Neural progenitor cell (in vitro differentiated cells): Measurements from ENCODE around the gene TUBAL3.

Experiments
- EZH2 ChIP-seq: fragments of 200-600 bp; sonication (generic); IDR thresholded peaks from 2 replicates; pipeline ENCODE4 v1.6.1; 2017; ENCODE audit warnings: antibody characterized with exemption, mild to moderate bottlenecking, moderate library complexity
- TF ChIP-seq, protein P1 (sequence below): fragments of 200-600 bp; sonication (generic); IDR thresholded peaks from 2 replicates; pipeline ENCODE4 v1.5.1; 2017; ENCODE audit warnings: antibody characterized with exemption, mild to moderate bottlenecking

DNA sequence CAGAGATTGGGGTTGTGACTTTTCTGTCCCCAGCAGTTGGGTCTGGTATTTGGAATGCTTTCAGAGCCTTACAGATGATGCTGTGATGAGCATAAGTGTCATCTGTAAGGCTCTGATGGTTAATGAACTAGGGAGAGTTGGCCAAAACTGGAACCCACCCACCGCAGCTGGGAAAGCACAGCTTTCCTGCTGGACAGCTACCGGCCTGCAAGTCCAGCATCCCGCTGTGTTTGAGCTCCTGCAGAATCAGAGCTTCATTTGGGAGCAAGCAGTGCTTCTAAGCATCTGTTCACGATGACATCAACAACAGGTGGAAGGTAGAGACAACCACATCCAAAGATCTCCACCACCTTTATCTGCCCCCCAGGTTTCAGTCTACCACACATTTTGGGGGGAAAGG lies 28.2 kb downstream of the TUBAL3 start:
- TF ChIP-seq, protein P1, sequence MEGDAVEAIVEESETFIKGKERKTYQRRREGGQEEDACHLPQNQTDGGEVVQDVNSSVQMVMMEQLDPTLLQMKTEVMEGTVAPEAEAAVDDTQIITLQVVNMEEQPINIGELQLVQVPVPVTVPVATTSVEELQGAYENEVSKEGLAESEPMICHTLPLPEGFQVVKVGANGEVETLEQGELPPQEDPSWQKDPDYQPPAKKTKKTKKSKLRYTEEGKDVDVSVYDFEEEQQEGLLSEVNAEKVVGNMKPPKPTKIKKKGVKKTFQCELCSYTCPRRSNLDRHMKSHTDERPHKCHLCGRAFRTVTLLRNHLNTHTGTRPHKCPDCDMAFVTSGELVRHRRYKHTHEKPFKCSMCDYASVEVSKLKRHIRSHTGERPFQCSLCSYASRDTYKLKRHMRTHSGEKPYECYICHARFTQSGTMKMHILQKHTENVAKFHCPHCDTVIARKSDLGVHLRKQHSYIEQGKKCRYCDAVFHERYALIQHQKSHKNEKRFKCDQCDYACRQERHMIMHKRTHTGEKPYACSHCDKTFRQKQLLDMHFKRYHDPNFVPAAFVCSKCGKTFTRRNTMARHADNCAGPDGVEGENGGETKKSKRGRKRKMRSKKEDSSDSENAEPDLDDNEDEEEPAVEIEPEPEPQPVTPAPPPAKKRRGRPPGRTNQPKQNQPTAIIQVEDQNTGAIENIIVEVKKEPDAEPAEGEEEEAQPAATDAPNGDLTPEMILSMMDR, result no peak
- no peak for TF ChIP-seq EZH2
